NCI-H1092 treated with DMSO at 0.1 percent for 48 hours (cell line): ENCODE data around the gene TM9SF1.

Experiments used
- DNase-seq: peaks from one replicate; lab custom pipeline; 2025; lab: John Stamatoyannopoulos, UW

The TM9SF1 gene

GRCh38 chr14:24195186-24196070 is at the start of gene TM9SF1:
TSS of gene TM9SF1 (minus strand) at chr14:24195441. CDS start at chr14:24195019, 422 bp downstream.
- DNase-seq, result peak; percentile 89

- no peak for DNase-seq
These were observed 48.1 kb upstream of the TM9SF1 start for GRCh38 chr14:24243336-24243836.

- DNase-seq, result no peak
These were observed 46.7 kb upstream of the TM9SF1 start for GRCh38 chr14:24241829-24242443.

- DNase-seq, result no peak
These were observed 45.1 kb upstream of the TM9SF1 start for GRCh38 chr14:24240110-24240918.

- no peak for DNase-seq
These were observed 43.3 kb upstream of the TM9SF1 start for GRCh38 chr14:24238527-24239037.

- DNase-seq, result no peak
These were observed 42.9 kb upstream of the TM9SF1 start for GRCh38 chr14:24238123-24238522.

- no peak for DNase-seq
These were observed 42.3 kb upstream of the TM9SF1 start for GRCh38 chr14:24237463-24237955.

- DNase-seq, result no peak
These were observed 41.6 kb upstream of the TM9SF1 start for GRCh38 chr14:24236689-24237462.

GRCh38 chr14:24235804-24236688 is 40.8 kb upstream of the TM9SF1 start:
- no peak for DNase-seq

GRCh38 chr14:24234095-24235005 is 39.1 kb upstream of the TM9SF1 start:
- no peak for DNase-seq

- no peak for DNase-seq
These were observed 38.3 kb upstream of the TM9SF1 start for GRCh38 chr14:24233538-24233866.

GRCh38 chr14:24232645-24233537 is 37.6 kb upstream of the TM9SF1 start, which contains the start of gene GMPR2:
TSS of gene GMPR2 (plus strand) at chr14:24232929. CDS start at chr14:24233254, 325 bp downstream.
- no peak for DNase-seq

GRCh38 chr14:24232121-24232644 is 36.9 kb upstream of the TM9SF1 start, which contains the start of gene NEDD8:
TSS of gene NEDD8 (minus strand) at chr14:24232367. CDS start at chr14:24232267, 100 bp downstream.
- peak; percentile 97 for DNase-seq

GRCh38 chr14:24231263-24232120 is 36.3 kb upstream of the TM9SF1 start:
- DNase-seq, result no peak

- no peak for DNase-seq
These were observed 33.7 kb upstream of the TM9SF1 start for GRCh38 chr14:24228902-24229301.

- DNase-seq, result no peak
These were observed 31.2 kb upstream of the TM9SF1 start for GRCh38 chr14:24226473-24226872.
